ENCODE data around the gene MAP9. TPM values are rescaled to one million over a fixed set of nuclear protein-coding genes. Genes with fewer than 3 reads are reported as not detected.
"Not testable (repeated sequence)": the region's sequence is repeated elsewhere in the genome, so short reads cannot be mapped to it uniquely, and the experiment has no call there.

MAP9 gene
- 1 to 10 TPM; 8.3 to 8.4 TPM for total RNA-seq

- H3K36me3 Mint-ChIP-seq (ENCODE audit: low read depth) = peaks cover 3% of the 10 kb centered on the region
- peak; percentile 95 for DNase-seq
- H3K9me3 Mint-ChIP-seq = no peaks in the 10 kb centered on the region
- ATAC-seq = peak; percentile 95
- POLR2A ChIA-PET = interaction anchor here (1.1 kb wide), 1 partner anchor 379 kb away, joined by 3 read pairs; no protein-coding TSS in a partner anchor
- TF ChIP-seq CTCF (IDR thresholded peaks at IDR 0.05) = no peak
- H3K27ac Mint-ChIP-seq = peak within 1 kb of the TSS; percentile 90
- H3K27me3 Mint-ChIP-seq = no peaks in the 10 kb centered on the region
- peak within 1 kb of the TSS; percentile 82 for H3K4me3 Mint-ChIP-seq
- CTCF ChIA-PET = interaction anchor here (0.9 kb wide), 1 partner anchor 824 kb away, joined by 5 read pairs; no protein-coding TSS in a partner anchor
- peaks cover 18% of the 10 kb centered on the region for H3K4me1 Mint-ChIP-seq (ENCODE audit: low read depth)
- intact Hi-C loops (cut with micrococcal nuclease) = loop anchor here (10.0 kb wide), 1 partner anchor 822 kb away; the partner anchor contains the start of gene PLRG1
These were observed at the start of gene MAP9 for GRCh38 chr4:155376387-155377268. TSS of gene MAP9 (minus strand) at chr4:155376965. CDS start at chr4:155375850, 1,115 bp downstream.

- H3K27me3 Mint-ChIP-seq; H3K27ac Mint-ChIP-seq; DNase-seq; H3K36me3 Mint-ChIP-seq (ENCODE audit: low read depth); CTCF ChIA-PET; H3K4me1 Mint-ChIP-seq (ENCODE audit: low read depth); intact Hi-C loops (cut with micrococcal nuclease); H3K4me3 Mint-ChIP-seq; ATAC-seq; H3K9me3 Mint-ChIP-seq; POLR2A ChIA-PET: not testable (repeated sequence)
These were observed 48.0 kb upstream of the MAP9 start for GRCh38 chr4:155424778-155425177.

- no peak overlapping the region for H3K27ac Mint-ChIP-seq
- ChIA-PET POLR2A (no interaction called here), CTCF (no interaction called here)
- no peaks in the 10 kb centered on the region for H3K4me1 Mint-ChIP-seq (ENCODE audit: low read depth)
- H3K4me3 Mint-ChIP-seq = no peak overlapping the region
- no peak for TF ChIP-seq CTCF (IDR thresholded peaks at IDR 0.05)
- H3K27me3 Mint-ChIP-seq = peaks cover 4% of the 10 kb centered on the region
- intact Hi-C loops (cut with micrococcal nuclease) = no loop called here
- no peaks in the 10 kb centered on the region for H3K36me3 Mint-ChIP-seq (ENCODE audit: low read depth)
- peaks cover 5% of the 10 kb centered on the region for H3K9me3 Mint-ChIP-seq
- DNase-seq (no peak), ATAC-seq (no peak)
These were observed 46.9 kb upstream of the MAP9 start for GRCh38 chr4:155423671-155424070.

DNA sequence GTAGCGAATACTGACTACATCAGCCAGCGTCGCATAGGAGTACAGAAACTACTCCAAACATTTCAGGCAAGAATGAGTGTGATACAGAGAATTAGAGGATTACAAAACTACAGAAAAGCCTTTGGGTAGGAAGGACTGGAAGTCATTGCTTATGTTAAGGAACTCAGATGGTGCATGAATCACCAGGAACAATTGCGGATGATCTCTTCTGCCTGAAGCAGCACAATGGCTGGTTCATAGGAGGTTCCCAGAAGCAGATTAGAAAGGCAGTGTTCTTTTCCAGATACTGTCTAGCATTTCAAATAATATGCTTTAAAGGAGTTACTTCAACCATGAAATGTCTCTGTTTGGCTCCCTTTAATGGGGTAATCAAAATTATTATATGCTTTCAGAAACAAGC is 42.5 kb upstream of the MAP9 start:
- intact Hi-C loops (cut with micrococcal nuclease) = no loop called here
- H3K4me3 Mint-ChIP-seq = no peak overlapping the region
- ChIA-PET CTCF (no interaction called here), POLR2A (no interaction called here)
- ATAC-seq (no peak), DNase-seq (no peak)
- H3K4me1 Mint-ChIP-seq (ENCODE audit: low read depth) = no peaks in the 10 kb centered on the region
- no peak overlapping the region for H3K27ac Mint-ChIP-seq
- H3K36me3 Mint-ChIP-seq (ENCODE audit: low read depth) = no peaks in the 10 kb centered on the region
- peaks cover 1% of the 10 kb centered on the region for H3K9me3 Mint-ChIP-seq
- no peak for TF ChIP-seq CTCF (IDR thresholded peaks at IDR 0.05)
- peaks cover 4% of the 10 kb centered on the region for H3K27me3 Mint-ChIP-seq

DNA sequence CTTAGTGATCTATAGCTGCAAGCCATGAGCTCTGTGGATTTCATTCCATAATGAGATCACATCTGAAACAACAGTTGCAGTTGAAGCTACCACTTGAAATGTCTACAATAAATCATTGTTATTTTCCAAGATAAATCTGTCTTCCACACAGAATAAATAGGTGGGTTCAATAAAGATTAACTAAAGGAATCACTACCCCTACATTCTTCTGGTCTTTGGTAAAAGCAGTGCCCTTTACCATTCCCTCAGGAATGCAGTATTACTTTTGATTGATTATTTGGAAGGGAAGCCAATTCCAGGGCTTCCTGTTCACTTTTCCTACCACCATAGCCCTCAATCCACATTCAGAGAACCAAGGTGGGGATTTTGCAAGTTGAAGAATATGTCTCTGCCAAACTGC is 38.9 kb upstream of the MAP9 start:
- Mint-ChIP-seq H3K27me3 (peaks cover 3% of the 10 kb centered on the region), H3K4me1 (ENCODE audit: low read depth) (no peaks in the 10 kb centered on the region), H3K36me3 (ENCODE audit: low read depth) (no peaks in the 10 kb centered on the region), H3K9me3 (no peaks in the 10 kb centered on the region), H3K4me3 (no peak overlapping the region), H3K27ac (no peak overlapping the region)
- no peak for TF ChIP-seq CTCF (IDR thresholded peaks at IDR 0.05)
- intact Hi-C loops (cut with micrococcal nuclease) = no loop called here
- DNase-seq (no peak), ATAC-seq (no peak)
- CTCF ChIA-PET = no interaction called here
- POLR2A ChIA-PET = no interaction called here
